Measurements from ENCODE around the gene PFAS. TPM values are rescaled to one million over a fixed set of nuclear protein-coding genes. Genes with fewer than 3 reads are reported as not detected.

PFAS gene
- total RNA-seq, 1 experiment from 2014 or later = 246 TPM

DNA sequence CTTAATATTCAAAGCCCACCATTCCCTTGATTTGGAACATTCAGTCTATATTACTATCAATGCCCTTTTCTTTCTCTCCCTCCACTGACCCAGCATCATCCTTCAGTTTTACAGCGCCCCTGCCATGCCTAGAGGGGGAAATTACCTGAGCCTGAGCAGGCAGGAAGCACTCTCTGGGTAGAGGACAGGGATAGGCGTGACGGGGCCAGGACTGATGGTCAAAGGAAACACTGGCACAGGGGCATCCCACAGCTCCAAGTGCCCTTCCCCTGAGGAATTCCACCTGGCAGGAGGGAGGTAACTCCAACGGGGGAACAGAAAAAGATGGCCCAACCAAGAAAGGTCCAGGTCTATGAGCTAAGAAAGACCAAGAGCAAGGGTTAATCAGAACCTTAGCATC lies 11.2 kb upstream of the PFAS start:
- H3K36me3 Mint-ChIP-seq = peaks cover 54% of the 10 kb centered on the region
- DNase-seq (ENCODE audit: low spot score) (no peak), ATAC-seq (no peak)
- no peak overlapping the region for H3K4me3 Mint-ChIP-seq
- H3K27me3 Mint-ChIP-seq (ENCODE audit: low read depth) = no peaks in the 10 kb centered on the region
- TF ChIP-seq, protein P1, sequence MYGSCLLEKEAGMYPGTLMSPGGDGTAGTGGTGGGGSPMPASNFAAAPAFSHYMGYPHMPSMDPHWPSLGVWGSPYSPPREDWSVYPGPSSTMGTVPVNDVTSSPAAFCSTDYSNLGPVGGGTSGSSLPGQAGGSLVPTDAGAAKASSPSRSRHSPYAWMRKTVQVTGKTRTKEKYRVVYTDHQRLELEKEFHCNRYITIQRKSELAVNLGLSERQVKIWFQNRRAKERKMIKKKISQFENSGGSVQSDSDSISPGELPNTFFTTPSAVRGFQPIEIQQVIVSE (CRISPR knock-in tag; IDR thresholded peaks at IDR 0.05; ENCODE audit: borderline replicate concordance) = no peak
- TF ChIP-seq, protein P2, sequence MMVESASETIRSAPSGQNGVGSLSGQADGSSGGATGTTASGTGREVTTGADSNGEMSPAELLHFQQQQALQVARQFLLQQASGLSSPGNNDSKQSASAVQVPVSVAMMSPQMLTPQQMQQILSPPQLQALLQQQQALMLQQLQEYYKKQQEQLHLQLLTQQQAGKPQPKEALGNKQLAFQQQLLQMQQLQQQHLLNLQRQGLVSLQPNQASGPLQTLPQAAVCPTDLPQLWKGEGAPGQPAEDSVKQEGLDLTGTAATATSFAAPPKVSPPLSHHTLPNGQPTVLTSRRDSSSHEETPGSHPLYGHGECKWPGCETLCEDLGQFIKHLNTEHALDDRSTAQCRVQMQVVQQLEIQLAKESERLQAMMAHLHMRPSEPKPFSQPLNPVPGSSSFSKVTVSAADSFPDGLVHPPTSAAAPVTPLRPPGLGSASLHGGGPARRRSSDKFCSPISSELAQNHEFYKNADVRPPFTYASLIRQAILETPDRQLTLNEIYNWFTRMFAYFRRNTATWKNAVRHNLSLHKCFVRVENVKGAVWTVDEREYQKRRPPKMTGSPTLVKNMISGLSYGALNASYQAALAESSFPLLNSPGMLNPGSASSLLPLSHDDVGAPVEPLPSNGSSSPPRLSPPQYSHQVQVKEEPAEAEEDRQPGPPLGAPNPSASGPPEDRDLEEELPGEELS (CRISPR knock-in tag; IDR thresholded peaks at IDR 0.05) = no peak
- TF ChIP-seq ZNF317 (CRISPR knock-in tag; IDR thresholded peaks at IDR 0.05; ENCODE audit: borderline replicate concordance, low read depth) = no peak
- no peak for TF ChIP-seq FOXP1 (CRISPR knock-in tag; IDR thresholded peaks at IDR 0.05; ENCODE audit: borderline replicate concordance)
- TF ChIP-seq E2F5 (CRISPR knock-in tag; IDR thresholded peaks at IDR 0.05) = no peak
- TF ChIP-seq, protein P3, sequence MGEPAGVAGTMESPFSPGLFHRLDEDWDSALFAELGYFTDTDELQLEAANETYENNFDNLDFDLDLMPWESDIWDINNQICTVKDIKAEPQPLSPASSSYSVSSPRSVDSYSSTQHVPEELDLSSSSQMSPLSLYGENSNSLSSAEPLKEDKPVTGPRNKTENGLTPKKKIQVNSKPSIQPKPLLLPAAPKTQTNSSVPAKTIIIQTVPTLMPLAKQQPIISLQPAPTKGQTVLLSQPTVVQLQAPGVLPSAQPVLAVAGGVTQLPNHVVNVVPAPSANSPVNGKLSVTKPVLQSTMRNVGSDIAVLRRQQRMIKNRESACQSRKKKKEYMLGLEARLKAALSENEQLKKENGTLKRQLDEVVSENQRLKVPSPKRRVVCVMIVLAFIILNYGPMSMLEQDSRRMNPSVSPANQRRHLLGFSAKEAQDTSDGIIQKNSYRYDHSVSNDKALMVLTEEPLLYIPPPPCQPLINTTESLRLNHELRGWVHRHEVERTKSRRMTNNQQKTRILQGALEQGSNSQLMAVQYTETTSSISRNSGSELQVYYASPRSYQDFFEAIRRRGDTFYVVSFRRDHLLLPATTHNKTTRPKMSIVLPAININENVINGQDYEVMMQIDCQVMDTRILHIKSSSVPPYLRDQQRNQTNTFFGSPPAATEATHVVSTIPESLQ (CRISPR knock-in tag; IDR thresholded peaks at IDR 0.05) = no peak
- TF ChIP-seq ZNF425 (CRISPR knock-in tag; conservative IDR thresholded peaks at IDR 0.05) = no peak
- no peak for TF ChIP-seq JAZF1 (CRISPR knock-in tag; IDR thresholded peaks at IDR 0.05)
- no peak for TF ChIP-seq TEAD4 (CRISPR knock-in tag; IDR thresholded peaks at IDR 0.05)
- TF ChIP-seq, protein P4, sequence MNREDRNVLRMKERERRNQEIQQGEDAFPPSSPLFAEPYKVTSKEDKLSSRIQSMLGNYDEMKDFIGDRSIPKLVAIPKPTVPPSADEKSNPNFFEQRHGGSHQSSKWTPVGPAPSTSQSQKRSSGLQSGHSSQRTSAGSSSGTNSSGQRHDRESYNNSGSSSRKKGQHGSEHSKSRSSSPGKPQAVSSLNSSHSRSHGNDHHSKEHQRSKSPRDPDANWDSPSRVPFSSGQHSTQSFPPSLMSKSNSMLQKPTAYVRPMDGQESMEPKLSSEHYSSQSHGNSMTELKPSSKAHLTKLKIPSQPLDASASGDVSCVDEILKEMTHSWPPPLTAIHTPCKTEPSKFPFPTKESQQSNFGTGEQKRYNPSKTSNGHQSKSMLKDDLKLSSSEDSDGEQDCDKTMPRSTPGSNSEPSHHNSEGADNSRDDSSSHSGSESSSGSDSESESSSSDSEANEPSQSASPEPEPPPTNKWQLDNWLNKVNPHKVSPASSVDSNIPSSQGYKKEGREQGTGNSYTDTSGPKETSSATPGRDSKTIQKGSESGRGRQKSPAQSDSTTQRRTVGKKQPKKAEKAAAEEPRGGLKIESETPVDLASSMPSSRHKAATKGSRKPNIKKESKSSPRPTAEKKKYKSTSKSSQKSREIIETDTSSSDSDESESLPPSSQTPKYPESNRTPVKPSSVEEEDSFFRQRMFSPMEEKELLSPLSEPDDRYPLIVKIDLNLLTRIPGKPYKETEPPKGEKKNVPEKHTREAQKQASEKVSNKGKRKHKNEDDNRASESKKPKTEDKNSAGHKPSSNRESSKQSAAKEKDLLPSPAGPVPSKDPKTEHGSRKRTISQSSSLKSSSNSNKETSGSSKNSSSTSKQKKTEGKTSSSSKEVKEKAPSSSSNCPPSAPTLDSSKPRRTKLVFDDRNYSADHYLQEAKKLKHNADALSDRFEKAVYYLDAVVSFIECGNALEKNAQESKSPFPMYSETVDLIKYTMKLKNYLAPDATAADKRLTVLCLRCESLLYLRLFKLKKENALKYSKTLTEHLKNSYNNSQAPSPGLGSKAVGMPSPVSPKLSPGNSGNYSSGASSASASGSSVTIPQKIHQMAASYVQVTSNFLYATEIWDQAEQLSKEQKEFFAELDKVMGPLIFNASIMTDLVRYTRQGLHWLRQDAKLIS (CRISPR knock-in tag; IDR thresholded peaks at IDR 0.05; ENCODE audit: borderline replicate concordance) = no peak
- no peak for TF ChIP-seq NR3C1 (CRISPR knock-in tag; conservative IDR thresholded peaks at IDR 0.05; ENCODE audit: low read depth)
- no peak for TF ChIP-seq E2F1 (CRISPR knock-in tag; IDR thresholded peaks at IDR 0.05)
- no peak for TF ChIP-seq ZNF532 (CRISPR knock-in tag; IDR thresholded peaks at IDR 0.05; ENCODE audit: borderline replicate concordance)
- no peak for TF ChIP-seq PRRX2 (CRISPR knock-in tag; IDR thresholded peaks at IDR 0.05)
- no peak for TF ChIP-seq TP53 (CRISPR knock-in tag; IDR thresholded peaks at IDR 0.05)
- no peak for TF ChIP-seq KAT7 (CRISPR knock-in tag; IDR thresholded peaks at IDR 0.05; ENCODE audit: borderline replicate concordance)
- no peak for TF ChIP-seq OVOL2 (CRISPR knock-in tag; IDR thresholded peaks at IDR 0.05; ENCODE audit: borderline replicate concordance)
- TF ChIP-seq ZNF219 (CRISPR knock-in tag; IDR thresholded peaks at IDR 0.05; ENCODE audit: borderline replicate concordance) = no peak
- TF ChIP-seq JUN (CRISPR knock-in tag; IDR thresholded peaks at IDR 0.05) = no peak
- TF ChIP-seq NFATC4 (CRISPR knock-in tag; IDR thresholded peaks at IDR 0.05) = no peak
- H3K27ac Mint-ChIP-seq = no peak overlapping the region
- no peaks in the 10 kb centered on the region for H3K4me1 Mint-ChIP-seq
- H3K9me3 Mint-ChIP-seq = no peaks in the 10 kb centered on the region
- CTCF ChIA-PET = interaction anchor here (0.5 to 1.3 kb wide), 2 partner anchors 57 to 1091 kb away, joined by 3 to 4 read pairs; partner anchors contain the start of gene SLC25A35
- POLR2A ChIA-PET = no interaction called here

Data from WTC11 (cell line).